DOHH2 (cell line): ENCODE results near the gene KLHL40.

ENCODE experiments used
- EZH2phosphoT487 ChIP-seq: fragments of 200-600 bp; sonication (generic); IDR thresholded peaks from 2 replicates; pipeline ENCODE4 v1.6.1; 2017; ENCODE audit warnings: borderline replicate concordance, mild to moderate bottlenecking, antibody characterized with exemption, low read length, moderate library complexity, mixed read lengths
- TF ChIP-seq, protein P1 (sequence below): fragments of 200-600 bp; sonication (generic); IDR thresholded peaks from one replicate; pipeline ENCODE4 v1.5.1; 2014; ENCODE audit warnings: antibody characterized with exemption, mild to moderate bottlenecking, low read depth, low read length; ENCODE audit not compliant: poor library complexity, severe bottlenecking

DNA sequence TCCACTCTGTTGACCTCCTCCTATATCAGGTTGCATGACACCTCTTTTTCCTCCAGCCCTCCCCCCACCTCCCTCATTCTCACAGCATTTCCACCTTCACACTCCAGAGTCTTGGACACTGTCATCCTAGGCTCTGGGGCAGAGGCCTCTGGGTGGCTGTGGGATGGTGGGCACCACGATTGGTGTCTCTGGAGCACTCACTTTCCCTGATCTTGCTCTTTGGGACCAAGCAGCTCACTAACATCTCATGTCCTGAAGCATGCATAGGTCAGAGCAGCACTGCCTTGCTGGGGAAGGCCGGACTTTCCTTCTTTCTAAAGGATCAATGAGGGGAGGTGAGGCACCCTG lies 16.9 kb upstream of the KLHL40 start:
- TF ChIP-seq, protein P1, sequence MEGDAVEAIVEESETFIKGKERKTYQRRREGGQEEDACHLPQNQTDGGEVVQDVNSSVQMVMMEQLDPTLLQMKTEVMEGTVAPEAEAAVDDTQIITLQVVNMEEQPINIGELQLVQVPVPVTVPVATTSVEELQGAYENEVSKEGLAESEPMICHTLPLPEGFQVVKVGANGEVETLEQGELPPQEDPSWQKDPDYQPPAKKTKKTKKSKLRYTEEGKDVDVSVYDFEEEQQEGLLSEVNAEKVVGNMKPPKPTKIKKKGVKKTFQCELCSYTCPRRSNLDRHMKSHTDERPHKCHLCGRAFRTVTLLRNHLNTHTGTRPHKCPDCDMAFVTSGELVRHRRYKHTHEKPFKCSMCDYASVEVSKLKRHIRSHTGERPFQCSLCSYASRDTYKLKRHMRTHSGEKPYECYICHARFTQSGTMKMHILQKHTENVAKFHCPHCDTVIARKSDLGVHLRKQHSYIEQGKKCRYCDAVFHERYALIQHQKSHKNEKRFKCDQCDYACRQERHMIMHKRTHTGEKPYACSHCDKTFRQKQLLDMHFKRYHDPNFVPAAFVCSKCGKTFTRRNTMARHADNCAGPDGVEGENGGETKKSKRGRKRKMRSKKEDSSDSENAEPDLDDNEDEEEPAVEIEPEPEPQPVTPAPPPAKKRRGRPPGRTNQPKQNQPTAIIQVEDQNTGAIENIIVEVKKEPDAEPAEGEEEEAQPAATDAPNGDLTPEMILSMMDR = no peak
- no peak for TF ChIP-seq EZH2phosphoT487
